GM20431 (cell line): ENCODE results near the gene ERFE.
"Not testable (repeated sequence)": the region's sequence is repeated elsewhere in the genome, so short reads cannot be mapped to it uniquely, and the experiment has no call there.

Experiments used
- in situ Hi-C: fragments of 300-500 bp; cut with MseI, MboI; formaldehyde crosslinking; loops from one replicate; pipeline ENCODE4 v1.15.0; 2020; ENCODE audit warnings: low sequenced_read_pairs; ENCODE audit not compliant: unreplicated experiment

The ERFE gene

DNA sequence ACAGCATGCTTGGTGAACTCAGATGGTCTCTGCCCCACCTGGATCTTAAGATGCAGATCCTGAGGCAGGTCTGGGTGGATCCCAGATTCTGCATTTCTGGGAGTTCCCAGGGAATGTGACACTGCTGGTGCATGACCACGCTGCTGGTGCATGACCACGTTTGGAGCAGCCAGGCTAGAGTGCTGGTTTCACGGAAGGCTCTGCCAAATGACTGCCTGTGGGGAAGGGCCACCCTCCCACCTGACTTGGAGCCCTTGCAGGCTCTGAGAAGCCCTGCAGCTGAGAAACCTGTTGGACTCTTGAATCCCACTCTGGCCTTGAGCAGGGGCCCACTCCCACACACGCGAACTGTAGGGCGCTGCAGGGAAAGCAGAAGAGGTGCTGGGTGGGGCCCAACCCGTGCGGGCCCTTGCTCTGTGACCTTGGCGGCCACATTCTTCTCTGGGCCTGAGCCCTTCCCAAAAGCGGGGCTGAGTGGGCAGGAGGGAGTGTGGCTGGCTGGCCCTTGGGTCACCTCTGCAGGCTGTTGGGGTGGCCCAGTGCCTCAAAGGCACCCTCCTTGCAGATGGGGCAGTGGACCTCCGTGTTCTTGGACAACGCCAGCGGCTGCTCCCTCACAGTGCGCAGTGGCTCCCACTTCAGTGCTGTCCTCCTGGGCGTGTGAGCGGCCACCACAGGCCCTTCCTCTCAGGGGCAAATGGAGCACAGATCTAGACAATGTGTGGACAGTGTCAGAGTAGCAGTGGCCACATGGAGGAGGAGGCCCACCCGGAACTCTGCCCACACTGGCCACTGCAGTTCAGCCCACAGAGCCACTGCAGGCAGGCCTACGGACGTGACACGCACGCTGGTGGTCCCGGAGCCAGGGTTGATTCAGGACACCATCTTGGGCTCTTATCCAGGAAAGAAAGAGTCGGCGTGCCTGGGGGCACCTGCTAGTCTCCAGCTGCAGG, 7.9 kb downstream of the ERFE start:
- in situ Hi-C loops, result no loop called here

DNA sequence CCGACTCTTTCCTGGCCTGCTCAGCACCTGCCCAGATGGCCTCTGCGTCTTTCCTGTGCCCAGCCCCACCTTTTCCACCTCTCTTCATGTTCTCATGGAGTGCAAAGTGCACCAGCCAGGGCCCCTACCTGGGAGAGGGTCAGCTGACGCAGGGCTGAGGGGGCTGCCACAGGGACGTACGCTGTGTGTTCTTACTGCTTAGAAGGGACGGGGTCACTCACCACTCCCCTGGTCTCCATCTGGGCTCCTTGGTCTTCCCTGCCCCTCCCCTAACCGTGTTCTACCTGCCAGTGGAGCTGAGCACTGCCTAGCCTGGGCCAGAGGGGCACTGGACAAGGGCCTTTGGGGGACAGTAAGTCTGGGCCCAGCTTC, 8.6 kb downstream of the ERFE start:
- in situ Hi-C loops, result no loop called here

DNA sequence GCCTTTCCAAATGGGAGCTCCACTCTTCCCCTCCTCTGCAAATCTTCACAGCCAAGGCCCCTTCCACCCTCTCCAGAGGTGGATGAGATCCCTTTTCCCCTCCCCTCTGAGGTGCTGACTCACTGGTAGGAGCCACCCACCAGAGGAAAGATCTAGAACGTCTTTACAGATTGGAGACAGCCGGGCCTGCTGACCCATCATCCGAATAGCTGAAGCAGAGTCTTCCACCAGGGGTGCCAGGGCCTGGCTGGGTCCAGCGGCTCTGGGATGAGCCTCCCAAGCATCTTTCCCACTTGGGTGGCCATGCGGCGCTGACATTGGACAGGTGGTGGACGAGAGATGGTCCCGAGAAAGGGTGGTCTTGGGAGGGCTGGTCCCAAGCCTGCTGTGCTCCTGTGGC, 9.0 kb downstream of the ERFE start:
- in situ Hi-C loops, result no loop called here

DNA sequence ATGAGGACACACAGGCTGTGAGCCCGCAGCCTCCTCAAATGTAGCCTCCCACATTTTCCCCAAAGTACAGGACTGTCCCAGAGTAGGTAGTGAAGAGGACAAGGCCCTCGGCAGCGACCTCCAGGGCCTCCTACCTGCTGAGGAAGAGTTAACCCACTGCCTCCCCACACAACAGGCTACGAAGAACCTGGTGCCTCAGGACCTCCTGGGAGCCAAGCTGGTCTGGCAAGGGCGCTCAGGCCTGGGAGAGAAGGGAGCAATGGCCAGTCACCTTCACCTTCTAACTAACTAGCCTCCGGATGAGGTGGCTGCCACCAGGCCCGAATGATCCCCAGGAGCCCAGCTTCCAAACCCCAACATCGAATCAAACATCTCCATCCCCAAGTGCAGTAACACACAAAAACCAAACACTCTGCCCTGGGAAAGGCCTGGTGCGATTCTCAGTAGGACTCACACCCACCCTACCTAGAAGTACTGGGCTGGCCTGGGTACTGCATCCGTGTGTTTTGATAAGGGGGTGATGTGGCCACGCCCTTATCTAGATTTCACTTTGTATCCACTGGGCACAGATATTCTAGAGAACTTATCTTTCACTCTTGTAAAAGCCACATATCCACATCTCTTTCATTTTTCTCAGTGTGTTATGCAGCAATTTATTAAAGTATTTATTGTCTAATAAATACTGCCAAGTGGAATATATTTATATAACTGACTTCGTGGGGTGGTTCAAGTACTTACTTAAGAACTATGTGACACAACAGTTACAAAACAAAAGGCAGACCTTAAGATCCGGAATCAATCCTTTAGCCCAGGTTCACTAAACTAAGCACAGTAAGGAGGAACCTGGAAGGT, 9.7 kb downstream of the ERFE start:
- in situ Hi-C loops, result no loop called here

DNA sequence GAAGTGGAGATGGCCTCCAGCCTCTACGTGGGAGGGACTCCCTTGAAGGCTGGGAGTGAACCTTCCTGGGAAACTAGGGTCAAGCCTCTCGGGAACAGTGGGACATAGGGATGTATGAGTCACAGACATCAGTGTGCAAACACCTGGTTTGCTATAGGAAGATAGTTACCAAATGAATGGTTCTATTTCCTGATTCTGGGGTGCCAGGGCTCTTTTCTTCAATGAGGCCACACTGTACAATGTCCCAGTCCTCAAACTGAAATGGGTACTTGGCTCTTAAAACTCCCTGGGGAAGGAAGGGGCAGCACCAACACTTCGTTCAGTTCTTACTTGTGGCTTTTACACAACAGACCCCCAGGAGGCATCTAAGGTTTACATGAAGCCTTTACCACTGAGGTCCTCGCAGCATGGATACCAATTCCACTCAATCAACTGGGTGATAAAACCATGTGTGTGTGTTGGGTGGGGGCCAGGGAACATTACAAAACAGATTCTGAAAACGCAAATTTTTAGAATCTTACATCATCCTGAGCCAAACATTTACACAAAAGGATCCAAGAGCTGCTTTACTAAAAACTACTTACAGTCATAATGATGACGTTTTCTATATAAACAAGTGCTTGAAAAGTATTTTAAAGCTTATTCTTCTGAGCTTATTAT, 10.4 kb downstream of the ERFE start:
- in situ Hi-C loops, result no loop called here

DNA sequence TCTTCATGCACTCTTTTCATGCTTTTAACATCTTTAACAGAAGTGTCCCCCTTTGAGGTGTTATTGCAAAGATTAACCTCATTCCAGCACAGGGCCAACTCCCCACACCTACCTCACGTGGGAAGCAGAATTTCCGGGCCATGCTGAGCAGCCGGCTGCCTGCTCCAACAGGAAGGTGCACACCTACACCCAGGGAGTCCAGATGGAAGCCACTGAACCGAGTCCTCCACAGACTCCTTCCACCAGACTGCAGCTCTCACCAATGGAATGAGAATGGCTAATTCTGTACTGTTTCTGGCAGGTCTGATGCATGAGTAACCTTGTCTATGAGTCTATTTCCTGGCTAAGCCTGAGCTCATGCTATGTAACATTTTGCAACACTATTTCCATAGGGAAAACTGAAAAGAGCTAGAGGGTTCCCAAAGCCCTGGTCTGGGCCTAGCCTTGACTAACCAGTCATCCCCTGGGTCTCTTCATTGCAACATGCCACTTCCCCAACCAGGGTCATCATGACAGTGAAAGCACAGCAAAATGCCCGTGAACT, 11.0 kb downstream of the ERFE start:
- in situ Hi-C loops, result no loop called here

DNA sequence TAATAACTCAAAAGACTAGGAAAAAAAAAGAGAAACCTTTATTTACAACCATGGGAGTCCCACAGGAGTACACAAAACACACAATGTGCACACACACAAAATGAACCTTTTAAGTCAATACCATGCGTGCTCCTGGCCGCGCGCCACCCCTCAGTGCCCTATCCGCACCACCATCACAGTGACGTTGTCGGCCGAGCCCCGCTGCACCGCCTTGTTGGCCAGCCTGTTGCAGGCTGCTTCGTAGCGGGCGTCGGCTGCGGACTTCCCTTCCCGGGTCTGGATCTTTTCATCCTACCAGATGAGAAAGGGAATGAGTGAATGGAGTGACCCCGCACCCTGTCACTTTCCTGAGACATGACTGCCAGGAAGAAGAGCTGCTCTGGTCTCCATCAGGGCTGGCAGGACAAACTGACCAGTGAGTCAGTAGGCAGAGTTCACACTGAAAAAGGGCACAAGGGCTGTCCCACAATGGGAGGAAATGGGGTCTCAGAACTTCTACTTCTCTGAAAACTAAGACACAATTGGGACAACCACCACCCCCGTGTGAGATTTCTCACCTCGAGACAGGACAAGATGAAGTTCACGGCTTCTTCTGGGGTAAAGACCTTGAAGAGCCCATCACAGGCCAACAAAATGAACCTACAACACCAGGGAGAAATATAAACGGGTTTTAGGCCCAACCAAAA, 11.8 kb downstream of the ERFE start:
- in situ Hi-C loops, result no loop called here

DNA sequence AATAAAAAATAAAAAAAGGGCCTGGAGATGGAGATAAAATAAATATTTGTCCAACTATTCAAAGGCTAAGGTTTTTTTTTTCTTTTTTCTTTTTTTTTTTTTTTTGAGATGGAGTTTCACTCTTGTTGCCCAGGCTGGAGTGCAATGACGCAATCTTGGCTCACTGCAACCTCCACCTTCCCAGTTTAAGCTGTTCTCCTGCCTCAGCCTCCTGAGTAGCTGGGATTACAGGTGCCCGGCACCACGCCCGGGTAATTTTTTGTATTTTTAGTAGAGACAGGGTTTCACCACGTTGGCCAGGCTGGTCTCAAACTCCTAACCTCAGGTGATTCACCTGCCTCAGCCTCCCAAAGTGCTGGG, 12.3 kb downstream of the ERFE start:
- in situ Hi-C loops, result not testable (repeated sequence)

DNA sequence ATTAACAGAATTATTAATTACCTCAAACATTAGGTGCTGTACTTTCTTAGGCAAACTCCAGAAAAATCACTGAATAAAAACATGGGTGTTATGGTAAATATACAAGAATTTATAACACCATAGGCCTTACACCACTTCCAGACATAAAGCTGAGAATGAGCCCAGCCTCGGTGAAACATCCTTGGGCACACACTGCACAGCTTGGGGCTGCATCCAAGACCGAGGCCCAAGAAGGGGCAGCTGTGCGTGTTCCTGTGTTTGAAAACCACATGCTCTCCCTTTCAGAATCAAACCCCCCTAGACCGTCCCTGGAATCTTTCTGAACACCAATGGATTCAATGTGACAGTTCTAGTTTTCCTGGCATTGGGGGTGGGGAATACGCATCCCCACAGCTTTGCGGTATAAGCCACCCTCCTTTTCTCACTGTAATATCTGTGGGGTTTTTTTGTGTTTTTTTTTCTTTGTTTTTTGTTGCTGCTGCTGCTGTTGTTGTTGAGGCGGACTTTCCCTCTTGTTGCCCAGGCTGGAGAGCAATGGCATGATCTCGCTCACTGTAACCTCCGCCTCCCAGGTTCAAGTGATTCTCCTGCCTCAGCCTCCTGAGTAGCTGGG, 12.9 kb downstream of the ERFE start:
- in situ Hi-C loops, result no loop called here

DNA sequence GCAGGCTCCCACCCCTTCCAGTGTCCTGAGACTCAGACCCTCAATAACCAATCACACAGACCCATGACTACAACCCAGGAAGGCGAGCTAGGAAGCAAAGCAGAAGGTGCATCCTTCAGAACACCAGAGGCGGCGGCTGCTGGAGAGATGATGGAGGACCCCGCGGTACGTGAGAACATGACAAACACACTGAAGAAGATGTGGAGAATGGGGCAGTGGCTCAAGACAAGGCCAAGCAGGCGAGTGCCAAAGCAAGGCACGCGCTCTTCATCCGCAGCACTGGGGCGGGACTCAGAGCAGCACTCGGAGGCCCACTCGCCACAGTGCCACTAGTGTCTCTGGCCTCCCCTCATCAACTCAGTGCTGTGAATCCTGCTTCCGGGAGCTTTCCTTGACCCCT, 13.7 kb downstream of the ERFE start:
- in situ Hi-C loops, result no loop called here

DNA sequence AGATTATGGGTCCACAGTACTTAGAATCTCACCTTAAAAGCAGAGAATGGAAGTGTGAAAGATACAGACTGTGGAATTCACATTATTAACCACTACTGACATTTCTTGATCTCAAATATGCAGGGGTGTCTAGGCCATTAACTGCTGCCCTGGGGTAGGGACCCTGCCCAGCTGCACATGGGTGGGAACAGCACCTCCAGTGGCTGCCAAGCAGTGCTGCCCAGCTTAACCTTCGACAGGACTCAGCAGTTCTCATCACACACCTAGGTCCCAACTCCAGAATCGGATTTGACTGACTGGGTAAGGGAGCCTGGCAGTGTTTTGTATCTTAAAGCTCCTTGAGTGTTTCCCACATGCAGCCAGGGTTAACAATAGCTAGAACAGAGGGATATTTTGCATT, 14.9 kb downstream of the ERFE start:
- in situ Hi-C loops, result no loop called here

DNA sequence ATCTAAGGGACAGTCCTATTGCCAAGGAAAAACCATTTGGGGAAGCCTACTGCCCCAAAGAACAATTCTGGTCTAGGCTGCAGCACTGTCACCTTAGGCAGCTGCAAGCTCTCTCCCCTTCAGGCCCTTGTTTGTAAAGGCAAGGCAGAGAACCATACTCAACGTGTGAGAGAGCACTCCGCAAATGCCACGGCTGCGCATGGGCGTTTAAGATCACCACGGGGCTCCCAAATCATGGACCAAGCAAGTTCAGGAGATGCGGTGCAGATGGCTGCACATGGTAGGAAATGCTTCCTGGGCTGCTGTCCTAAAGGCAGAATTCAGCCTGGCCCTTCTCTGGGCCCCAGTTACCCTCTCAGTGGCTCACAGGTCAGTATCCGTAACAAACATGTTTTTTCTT, 15.5 kb downstream of the ERFE start:
- in situ Hi-C loops, result no loop called here

DNA sequence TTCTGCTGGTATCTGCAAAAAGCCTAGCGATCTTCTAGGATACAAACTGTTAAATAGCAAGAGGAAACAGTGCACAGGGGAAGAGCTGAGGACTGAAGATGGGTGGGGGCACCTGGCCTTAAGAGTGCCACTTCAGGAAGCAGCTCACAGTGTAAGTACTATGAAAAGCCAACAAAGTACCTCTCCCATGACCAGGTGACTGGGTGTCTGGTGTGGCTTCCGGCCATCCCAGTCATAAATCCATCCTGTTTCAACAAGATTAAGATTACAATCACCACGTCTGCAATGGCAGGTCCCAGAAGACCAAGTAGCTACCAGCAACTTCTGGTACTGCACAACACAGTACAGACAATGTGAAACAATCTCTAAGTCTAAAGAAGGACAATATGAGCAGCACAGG, 15.9 kb downstream of the ERFE start:
- in situ Hi-C loops, result no loop called here

DNA sequence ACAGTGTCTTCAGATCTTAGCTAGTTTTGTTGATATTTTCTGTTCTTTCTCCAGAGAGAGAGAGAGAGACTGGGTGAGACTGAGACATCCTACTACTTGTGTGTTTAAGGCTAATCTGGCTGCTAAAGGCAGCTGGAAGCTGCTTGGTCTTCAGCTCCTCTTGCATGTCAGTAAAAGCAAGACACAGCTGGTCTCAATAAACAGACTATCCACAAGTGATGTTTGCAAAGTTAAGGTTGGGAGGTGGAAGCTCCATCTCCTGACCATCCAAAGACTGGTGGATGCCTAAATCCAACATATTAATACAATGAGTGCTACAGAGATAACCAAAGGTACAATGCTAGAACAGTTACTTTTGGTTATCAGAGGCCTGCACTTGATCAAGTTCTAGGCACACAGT, 17.8 kb downstream of the ERFE start:
- in situ Hi-C loops, result no loop called here

DNA sequence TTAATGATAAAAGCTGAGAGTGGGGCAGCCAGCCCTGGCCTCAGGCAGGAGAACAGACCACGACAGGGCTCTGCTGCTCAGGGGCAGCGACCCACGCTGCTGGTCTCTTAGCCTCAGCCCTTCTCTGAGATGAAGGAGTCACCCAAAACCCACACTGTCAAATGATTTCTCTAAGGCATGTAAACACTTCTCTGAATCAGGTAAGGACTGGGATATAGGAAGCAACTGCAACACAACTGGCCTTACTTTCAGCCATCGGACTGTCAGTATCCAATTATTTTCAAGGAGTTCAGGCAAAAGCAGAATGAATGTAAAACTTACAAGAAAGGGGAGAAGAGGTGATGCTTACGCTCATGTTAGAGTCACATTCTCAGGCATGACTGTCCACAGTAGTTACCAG, 21.8 kb downstream of the ERFE start:
- in situ Hi-C loops, result no loop called here

DNA sequence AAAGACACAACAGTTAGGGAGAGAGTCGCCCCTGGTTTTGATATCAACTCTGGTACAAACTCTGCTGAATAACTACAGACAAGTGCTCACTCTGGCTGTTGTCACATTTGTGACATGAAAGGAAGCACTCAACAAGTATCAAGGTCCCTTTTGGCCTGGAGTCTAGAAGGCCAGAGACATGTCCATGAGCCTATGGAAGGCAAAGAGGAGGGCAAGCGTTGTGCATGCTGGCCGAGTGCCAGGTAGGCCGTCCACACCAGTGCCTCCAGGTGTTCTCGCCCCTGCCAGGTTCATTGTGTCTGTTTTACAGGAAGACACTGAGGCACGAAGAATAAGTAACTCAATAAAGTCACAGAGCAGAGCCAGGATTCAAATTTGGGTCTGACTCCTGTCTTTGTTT, 23.6 kb downstream of the ERFE start:
- in situ Hi-C loops, result no loop called here

DNA sequence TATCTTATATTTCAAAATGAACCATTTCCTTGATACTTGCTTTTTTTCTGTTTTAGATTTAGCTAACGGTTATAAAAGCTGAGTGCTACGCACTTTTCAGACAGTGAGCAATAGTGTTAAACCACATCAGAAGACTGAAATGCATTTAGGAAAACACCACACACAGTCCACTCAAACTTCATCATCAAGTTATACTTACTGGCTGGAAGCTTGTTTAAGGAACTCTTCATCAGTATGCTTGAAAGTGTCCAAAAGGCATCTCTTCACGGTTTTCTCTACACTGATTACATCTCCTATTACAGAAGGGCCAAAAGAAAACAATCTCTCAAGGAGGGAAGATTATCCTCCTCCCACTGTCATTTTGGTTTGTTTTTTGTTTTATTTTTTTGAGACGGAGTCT, 25.1 kb downstream of the ERFE start:
- in situ Hi-C loops, result no loop called here

DNA sequence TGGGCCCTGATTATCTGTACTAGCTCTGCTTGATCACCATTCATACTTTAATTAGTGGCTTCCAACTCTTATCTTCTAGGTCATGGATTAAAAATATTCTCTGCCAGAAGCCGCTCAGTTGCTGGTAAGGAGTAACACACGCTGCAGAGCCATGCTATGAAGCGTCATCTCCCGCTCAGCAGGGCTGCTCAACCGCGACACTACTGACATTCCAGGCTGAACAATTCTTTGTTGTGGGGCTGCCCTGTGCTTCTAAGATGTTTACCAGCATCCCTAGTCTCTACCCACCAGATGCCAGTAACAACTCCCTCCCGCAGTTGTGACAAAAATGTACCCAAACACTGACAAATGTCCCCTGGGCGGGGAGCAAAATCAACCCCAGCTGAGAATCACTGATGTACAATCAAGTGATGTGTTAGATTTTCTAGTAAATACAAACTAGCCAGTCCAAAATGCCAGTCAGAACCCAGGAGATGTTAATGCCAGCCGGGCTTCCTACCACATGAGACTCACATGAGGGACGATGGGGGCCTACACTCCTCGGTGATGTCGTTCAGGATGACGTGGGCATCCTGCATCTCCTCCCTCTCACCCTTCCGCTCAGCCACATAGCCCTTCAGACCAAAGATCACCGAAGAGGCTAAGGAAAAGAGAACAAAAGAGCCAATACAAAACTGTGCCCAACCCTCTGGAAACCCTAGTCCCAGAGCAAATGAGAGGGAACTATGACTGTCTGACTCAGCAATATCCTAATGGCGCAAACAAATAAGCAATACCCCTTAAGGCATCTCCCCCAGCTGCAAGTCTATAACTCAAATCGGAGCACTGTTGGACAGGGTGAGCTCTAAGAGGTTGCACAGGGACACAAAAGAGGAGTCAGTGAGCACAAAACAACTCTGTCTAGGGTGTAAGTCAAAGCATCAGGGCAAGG, 29.1 kb downstream of the ERFE start:
- in situ Hi-C loops, result no loop called here

DNA sequence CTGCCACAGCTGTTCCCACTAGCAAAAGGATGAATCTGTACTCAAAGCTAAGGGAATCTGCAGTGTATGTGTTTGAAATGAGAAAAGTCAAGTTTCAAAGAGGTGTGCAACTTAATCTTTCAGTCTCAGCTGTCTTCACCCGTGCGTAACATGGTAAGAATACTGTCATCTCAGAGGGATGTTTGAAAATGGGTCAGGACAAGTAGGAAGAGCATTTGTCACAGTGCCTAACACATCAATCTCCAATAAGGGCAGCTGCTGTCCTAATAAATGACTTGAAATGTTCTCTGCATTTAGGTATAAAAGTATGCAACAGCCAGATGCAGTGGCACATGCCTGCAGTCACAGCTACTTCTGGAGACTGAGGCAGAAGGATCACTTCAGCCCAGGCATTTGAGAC, 31.7 kb downstream of the ERFE start:
- in situ Hi-C loops, result no loop called here
